Measurements from ENCODE around the gene KDM3B. TPM values are rescaled to one million over a fixed set of nuclear protein-coding genes. Genes with fewer than 3 reads are reported as not detected.

Gene KDM3B
- polyA plus RNA-seq, 1 of the 3 experiments (the other 2 are of a cell fraction): 22.4 TPM

- TF ChIP-seq GATA2 (CRISPR knock-in tag; IDR thresholded peaks at IDR 0.05): no peak
- peak; percentile 23; the same call in 1 of the 2 replicates for TF ChIP-seq PBX3 (IDR thresholded peaks at IDR 0.05)
- no peak for TF ChIP-seq SMC3 (IDR thresholded peaks at IDR 0.05; ENCODE audit: low read depth, low read length)
- no peak for TF ChIP-seq GABPA (IDR thresholded peaks at IDR 0.05; ENCODE audit: low read depth)
- TF ChIP-seq MEF2A (IDR thresholded peaks at IDR 0.05; ENCODE audit: borderline replicate concordance, low read depth): no peak
- TF ChIP-seq POLR2AphosphoS5 (IDR thresholded peaks at IDR 0.05; ENCODE audit: low read depth, low read length): peak; percentile 100
- peak; percentile 63 for TF ChIP-seq RCOR1 (IDR thresholded peaks at IDR 0.05; ENCODE audit: low read length)
- no peak for TF ChIP-seq FOSL2 (IDR thresholded peaks at IDR 0.05; ENCODE audit: borderline replicate concordance, low read depth)
- no peak; the same call in 1 of the 2 replicates for TF ChIP-seq MXI1 (IDR thresholded peaks at IDR 0.05; ENCODE audit: low read depth, low read length)
- 0 out of 2 replicates have a peak, but pooled peaks have one; percentile 42 for TF ChIP-seq YY1 (IDR thresholded peaks at IDR 0.05; ENCODE audit: low read depth)
- TF ChIP-seq, protein P1, sequence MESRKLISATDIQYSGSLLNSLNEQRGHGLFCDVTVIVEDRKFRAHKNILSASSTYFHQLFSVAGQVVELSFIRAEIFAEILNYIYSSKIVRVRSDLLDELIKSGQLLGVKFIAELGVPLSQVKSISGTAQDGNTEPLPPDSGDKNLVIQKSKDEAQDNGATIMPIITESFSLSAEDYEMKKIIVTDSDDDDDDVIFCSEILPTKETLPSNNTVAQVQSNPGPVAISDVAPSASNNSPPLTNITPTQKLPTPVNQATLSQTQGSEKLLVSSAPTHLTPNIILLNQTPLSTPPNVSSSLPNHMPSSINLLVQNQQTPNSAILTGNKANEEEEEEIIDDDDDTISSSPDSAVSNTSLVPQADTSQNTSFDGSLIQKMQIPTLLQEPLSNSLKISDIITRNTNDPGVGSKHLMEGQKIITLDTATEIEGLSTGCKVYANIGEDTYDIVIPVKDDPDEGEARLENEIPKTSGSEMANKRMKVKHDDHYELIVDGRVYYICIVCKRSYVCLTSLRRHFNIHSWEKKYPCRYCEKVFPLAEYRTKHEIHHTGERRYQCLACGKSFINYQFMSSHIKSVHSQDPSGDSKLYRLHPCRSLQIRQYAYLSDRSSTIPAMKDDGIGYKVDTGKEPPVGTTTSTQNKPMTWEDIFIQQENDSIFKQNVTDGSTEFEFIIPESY (IDR thresholded peaks at IDR 0.05; ENCODE audit: borderline replicate concordance, low read depth): peak; percentile 54; the same call in 1 of the 2 replicates
- TF ChIP-seq NRF1 (IDR thresholded peaks at IDR 0.05; ENCODE audit: low read depth, low read length): no peak
- TF ChIP-seq, protein P2, sequence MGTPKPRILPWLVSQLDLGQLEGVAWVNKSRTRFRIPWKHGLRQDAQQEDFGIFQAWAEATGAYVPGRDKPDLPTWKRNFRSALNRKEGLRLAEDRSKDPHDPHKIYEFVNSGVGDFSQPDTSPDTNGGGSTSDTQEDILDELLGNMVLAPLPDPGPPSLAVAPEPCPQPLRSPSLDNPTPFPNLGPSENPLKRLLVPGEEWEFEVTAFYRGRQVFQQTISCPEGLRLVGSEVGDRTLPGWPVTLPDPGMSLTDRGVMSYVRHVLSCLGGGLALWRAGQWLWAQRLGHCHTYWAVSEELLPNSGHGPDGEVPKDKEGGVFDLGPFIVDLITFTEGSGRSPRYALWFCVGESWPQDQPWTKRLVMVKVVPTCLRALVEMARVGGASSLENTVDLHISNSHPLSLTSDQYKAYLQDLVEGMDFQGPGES (IDR thresholded peaks at IDR 0.05; ENCODE audit: low read depth, low read length): no peak
- no peak for TF ChIP-seq USF1 (IDR thresholded peaks at IDR 0.05; ENCODE audit: borderline replicate concordance, low read depth)
- peak; percentile 93 for TF ChIP-seq CHD2 (IDR thresholded peaks at IDR 0.05; ENCODE audit: low read length, partially characterized antibody)
- no peak; the same call in 1 of the 2 replicates for TF ChIP-seq FOXM1 (IDR thresholded peaks at IDR 0.05; ENCODE audit: low read depth)
- no peak for TF ChIP-seq USF2 (IDR thresholded peaks at IDR 0.05; ENCODE audit: borderline replicate concordance, low read depth, low read length)
- peak; percentile 72 for TF ChIP-seq JUND (IDR thresholded peaks at IDR 0.05)
These were observed 14.6 kb upstream of the KDM3B start, which contains the start of gene FAM53C (continued) for GRCh38 chr5:138337685-138338410.

All from SK-N-SH (cell line).